ENCODE results near the gene RCAN2.

RCAN2 gene

GRCh38 chr6:46262928-46263706, 228.1 kb downstream of the RCAN2 start:
- TF ChIP-seq CTCF (IDR thresholded peaks at IDR 0.05): no peak
- no peak overlapping the region for H3K27ac ChIP-seq
- no peaks in the 10 kb centered on the region for H3K9me3 ChIP-seq (ENCODE audit: control insufficient read depth, low read length)
- no peaks in the 10 kb centered on the region for H3K79me2 ChIP-seq
- no peak overlapping the region for H3K9ac ChIP-seq
- H3K36me3 ChIP-seq (ENCODE audit: control insufficient read depth, insufficient read depth, low read length): no peaks in the 10 kb centered on the region
- H3K4me1 ChIP-seq: peaks cover 4% of the 10 kb centered on the region
- H3K4me3 ChIP-seq (ENCODE audit: low read depth, low read length): no peak overlapping the region
- H3K27me3 ChIP-seq (ENCODE audit: control insufficient read depth, insufficient read depth, low read length): no peaks in the 10 kb centered on the region
- no peak overlapping the region for H3K4me2 ChIP-seq (ENCODE audit: low read length)
- H2AFZ ChIP-seq: no peak overlapping the region

- H3K9me3 ChIP-seq (ENCODE audit: control insufficient read depth, low read length): no peaks in the 10 kb centered on the region
- no peak overlapping the region for H2AFZ ChIP-seq
- H3K27ac ChIP-seq: no peak overlapping the region
- H3K27me3 ChIP-seq (ENCODE audit: control insufficient read depth, insufficient read depth, low read length): no peaks in the 10 kb centered on the region
- H3K36me3 ChIP-seq (ENCODE audit: control insufficient read depth, insufficient read depth, low read length): no peaks in the 10 kb centered on the region
- H3K9ac ChIP-seq: no peak overlapping the region
- no peak for TF ChIP-seq CTCF (IDR thresholded peaks at IDR 0.05)
- no peak overlapping the region for H3K4me3 ChIP-seq (ENCODE audit: low read depth, low read length)
- no peaks in the 10 kb centered on the region for H3K79me2 ChIP-seq
- H3K4me1 ChIP-seq: no peaks in the 10 kb centered on the region
- no peak overlapping the region for H3K4me2 ChIP-seq (ENCODE audit: low read length)
Observed at GRCh38 chr6:46258249-46258648, 233.0 kb downstream of the RCAN2 start.

- no peaks in the 10 kb centered on the region for H3K27me3 ChIP-seq (ENCODE audit: control insufficient read depth, insufficient read depth, low read length)
- no peaks in the 10 kb centered on the region for H3K79me2 ChIP-seq
- H3K4me1 ChIP-seq: no peaks in the 10 kb centered on the region
- no peak overlapping the region for H3K9ac ChIP-seq
- TF ChIP-seq CTCF (IDR thresholded peaks at IDR 0.05): no peak
- no peak overlapping the region for H2AFZ ChIP-seq
- H3K27ac ChIP-seq: no peak overlapping the region
- no peak overlapping the region for H3K4me3 ChIP-seq (ENCODE audit: low read depth, low read length)
- H3K4me2 ChIP-seq (ENCODE audit: low read length): no peak overlapping the region
- H3K36me3 ChIP-seq (ENCODE audit: control insufficient read depth, insufficient read depth, low read length): no peaks in the 10 kb centered on the region
- H3K9me3 ChIP-seq (ENCODE audit: control insufficient read depth, low read length): no peaks in the 10 kb centered on the region
Observed at GRCh38 chr6:46255528-46255927, 235.7 kb downstream of the RCAN2 start.

- no peak for TF ChIP-seq CTCF (IDR thresholded peaks at IDR 0.05)
- Histone ChIP-seq H3K36me3 (ENCODE audit: control insufficient read depth, insufficient read depth, low read length) (no peaks in the 10 kb centered on the region), H2AFZ (no peak overlapping the region), H3K79me2 (no peaks in the 10 kb centered on the region), H3K4me2 (ENCODE audit: low read length) (no peak overlapping the region), H3K27ac (no peak overlapping the region), H3K9me3 (ENCODE audit: control insufficient read depth, low read length) (no peaks in the 10 kb centered on the region), H3K4me1 (no peaks in the 10 kb centered on the region), H3K9ac (no peak overlapping the region), H3K27me3 (ENCODE audit: control insufficient read depth, insufficient read depth, low read length) (no peaks in the 10 kb centered on the region), H3K4me3 (ENCODE audit: low read depth, low read length) (no peak overlapping the region)
Observed at GRCh38 chr6:46254946-46255345, 236.3 kb downstream of the RCAN2 start.

GRCh38 chr6:46254331-46254730, 236.9 kb downstream of the RCAN2 start:
- no peaks in the 10 kb centered on the region for H3K27me3 ChIP-seq (ENCODE audit: control insufficient read depth, insufficient read depth, low read length)

More at GRCh38 chr6:46254331-46254730, 236.9 kb downstream of the RCAN2 start:
- no peaks in the 10 kb centered on the region for H3K9me3 ChIP-seq (ENCODE audit: control insufficient read depth, low read length)
- no peak overlapping the region for H2AFZ ChIP-seq
- TF ChIP-seq CTCF (IDR thresholded peaks at IDR 0.05): no peak
- no peak overlapping the region for H3K4me2 ChIP-seq (ENCODE audit: low read length)
- no peak overlapping the region for H3K27ac ChIP-seq
- no peaks in the 10 kb centered on the region for H3K36me3 ChIP-seq (ENCODE audit: control insufficient read depth, insufficient read depth, low read length)
- no peaks in the 10 kb centered on the region for H3K4me1 ChIP-seq
- no peak overlapping the region for H3K4me3 ChIP-seq (ENCODE audit: low read depth, low read length)
- no peaks in the 10 kb centered on the region for H3K79me2 ChIP-seq
- no peak overlapping the region for H3K9ac ChIP-seq
